GM13977 (cell line): ENCODE measurements around the gene PPP1CA.

Experiments used
- DNase-seq: peaks from one replicate; pipeline ENCODE4 v3.0.0; 2012; ENCODE audit warnings: low spot score
- in situ Hi-C: fragments of 300-500 bp; cut with MboI; formaldehyde crosslinking; loops from one replicate; pipeline ENCODE4 v1.12.0; 2022; ENCODE audit warnings: low sequenced_read_pairs, low pct_unique_long_range_greater_than_20kb, mixed read lengths, inconsistent platforms; ENCODE audit not compliant: unreplicated experiment
- TF ChIP-seq, protein P1 (sequence below): IDR thresholded peaks from 2 replicates; pipeline ENCODE4 v1.5.1; 2012; ENCODE audit warnings: mild to moderate bottlenecking, control low read depth; ENCODE audit not compliant: insufficient read depth; ENCODE audit errors: extremely low read depth, missing control alignments

Gene PPP1CA

DNA sequence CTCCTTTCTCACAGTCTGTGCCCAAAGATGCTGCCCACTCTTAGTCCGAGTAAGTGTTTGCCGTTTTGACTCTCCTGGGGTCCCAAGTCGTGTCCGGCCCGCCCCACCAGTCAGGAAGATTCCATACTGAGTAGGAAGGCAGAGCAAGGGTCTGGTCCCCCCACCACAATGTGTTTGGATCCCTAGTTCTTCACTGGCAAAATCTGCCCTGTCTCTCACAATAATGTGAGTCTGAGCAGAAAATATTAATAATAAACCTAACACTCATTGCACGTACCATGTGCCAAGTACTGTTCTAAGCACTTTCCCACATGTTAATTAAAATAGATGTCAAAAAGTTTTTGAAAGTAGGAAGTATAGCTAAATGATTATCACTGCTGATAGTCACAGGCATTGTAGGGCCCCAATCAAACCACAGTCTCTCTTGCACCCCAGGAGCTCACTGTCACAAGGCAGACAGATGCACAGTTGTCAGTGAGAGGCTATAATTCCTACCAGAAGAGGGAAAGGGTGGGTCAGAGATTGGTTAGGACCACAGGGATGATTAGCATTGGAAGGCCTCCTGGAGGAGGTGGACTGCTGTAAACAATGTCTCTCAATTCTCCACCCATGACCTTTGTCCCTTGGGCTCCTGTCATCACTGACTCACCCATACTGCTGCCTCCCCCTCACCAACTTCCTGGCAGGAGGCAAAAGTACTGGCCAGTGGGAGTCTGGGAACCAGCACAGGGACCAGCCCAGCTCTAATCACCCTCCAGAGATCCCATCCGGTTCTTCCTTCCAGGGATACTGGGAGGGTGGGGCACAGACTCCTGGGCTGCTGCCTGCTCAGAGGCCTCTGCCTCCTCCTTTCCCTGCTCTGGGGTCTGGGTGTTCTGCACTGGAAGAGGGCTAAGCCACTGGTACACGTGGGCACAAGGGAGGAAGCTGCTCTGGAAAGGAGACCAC, 47.3 kb downstream of the PPP1CA start:
- peak; percentile 38 for DNase-seq
- in situ Hi-C loops = no loop called here
- TF ChIP-seq, protein P1, sequence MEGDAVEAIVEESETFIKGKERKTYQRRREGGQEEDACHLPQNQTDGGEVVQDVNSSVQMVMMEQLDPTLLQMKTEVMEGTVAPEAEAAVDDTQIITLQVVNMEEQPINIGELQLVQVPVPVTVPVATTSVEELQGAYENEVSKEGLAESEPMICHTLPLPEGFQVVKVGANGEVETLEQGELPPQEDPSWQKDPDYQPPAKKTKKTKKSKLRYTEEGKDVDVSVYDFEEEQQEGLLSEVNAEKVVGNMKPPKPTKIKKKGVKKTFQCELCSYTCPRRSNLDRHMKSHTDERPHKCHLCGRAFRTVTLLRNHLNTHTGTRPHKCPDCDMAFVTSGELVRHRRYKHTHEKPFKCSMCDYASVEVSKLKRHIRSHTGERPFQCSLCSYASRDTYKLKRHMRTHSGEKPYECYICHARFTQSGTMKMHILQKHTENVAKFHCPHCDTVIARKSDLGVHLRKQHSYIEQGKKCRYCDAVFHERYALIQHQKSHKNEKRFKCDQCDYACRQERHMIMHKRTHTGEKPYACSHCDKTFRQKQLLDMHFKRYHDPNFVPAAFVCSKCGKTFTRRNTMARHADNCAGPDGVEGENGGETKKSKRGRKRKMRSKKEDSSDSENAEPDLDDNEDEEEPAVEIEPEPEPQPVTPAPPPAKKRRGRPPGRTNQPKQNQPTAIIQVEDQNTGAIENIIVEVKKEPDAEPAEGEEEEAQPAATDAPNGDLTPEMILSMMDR = no peak

DNA sequence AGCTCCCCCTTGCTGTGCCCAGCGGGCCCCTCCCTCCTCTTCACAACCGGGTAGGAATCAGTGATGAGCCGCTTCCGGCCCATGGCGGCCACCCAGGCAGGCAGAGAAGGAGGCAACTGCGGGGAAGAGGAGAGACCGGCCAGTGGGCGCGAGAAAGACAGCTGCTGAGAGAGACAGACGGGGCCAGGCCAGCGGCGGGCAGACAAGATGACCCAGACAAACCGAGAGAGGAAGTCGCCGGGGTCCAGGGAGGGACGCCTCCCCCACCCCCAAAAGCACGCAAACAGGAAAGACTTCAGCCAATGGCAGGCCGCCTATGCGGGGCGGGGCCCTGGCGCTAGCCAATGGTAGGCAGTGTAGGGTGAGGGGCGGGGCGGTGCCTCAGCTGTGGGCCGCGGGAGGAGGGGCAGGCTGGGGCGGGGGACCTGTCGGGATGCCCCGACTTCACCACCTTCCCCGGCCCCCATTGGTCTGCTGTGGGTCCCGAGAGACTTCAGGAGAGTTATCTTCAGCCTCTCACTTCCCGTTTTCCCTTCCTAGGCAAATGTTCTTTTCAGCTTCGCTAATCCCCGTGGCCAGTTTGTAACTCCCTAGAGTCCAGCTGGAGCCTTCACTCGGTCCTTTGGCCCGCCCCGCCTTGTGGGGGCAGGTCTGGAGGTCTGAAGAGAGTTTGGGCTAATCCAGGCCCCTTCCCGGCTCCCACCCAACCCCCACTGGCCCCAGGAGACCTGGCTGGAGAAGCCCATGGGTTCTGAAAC, 48.2 kb downstream of the PPP1CA start, which contains the start of gene POLD4:
POLD4 (minus strand) TSS at position 230 of the 758 bp plus-strand sequence; CDS start at position 83, 147 bp downstream.
- in situ Hi-C loops = no loop called here

DNA sequence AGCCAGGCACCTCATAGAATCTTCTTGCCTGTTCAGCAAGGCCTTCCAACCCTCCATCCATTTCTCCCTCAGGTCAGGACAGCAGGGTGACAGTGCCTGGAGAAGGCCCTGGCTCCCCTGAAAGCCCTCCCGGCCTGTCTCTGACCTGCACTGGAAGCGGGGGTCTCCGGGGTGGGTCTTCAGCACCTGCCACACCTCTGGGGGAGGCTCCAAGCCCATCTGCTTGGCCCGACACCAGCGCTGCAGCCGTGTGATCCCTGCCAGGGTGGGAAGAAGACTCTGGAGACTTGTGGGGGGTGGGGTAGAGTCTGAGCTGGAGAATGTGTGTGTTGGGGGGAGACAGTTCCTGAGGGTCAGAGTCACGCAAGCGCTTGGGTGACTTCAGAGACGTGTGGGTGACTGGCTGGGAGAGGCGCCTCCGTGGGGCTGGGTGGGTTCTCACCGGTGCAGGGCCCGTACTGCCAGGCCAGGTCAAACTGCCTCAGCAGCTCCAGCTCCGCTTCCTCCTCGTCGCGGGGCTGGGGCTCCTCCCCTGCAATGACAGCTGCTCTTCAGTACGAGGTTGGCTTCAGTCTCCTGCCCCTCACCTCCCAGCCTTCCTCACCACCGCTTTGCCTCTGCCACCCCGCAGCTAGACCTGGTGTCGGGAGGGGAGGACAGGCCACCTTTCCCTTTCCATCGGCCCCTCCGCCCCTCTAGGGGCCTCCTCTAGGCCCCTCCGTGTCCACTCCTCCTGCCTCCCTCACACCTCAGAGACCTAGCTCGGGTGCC, 48.9 kb downstream of the PPP1CA start:
- peak; percentile 60 for DNase-seq
- in situ Hi-C loops = no loop called here
- TF ChIP-seq, protein P1 = no peak

More for the DNA sequence above, 48.2 kb downstream of the PPP1CA start, which contains the start of gene POLD4:
- DNase-seq = peak; percentile 96
- TF ChIP-seq, protein P1 = no peak

DNA sequence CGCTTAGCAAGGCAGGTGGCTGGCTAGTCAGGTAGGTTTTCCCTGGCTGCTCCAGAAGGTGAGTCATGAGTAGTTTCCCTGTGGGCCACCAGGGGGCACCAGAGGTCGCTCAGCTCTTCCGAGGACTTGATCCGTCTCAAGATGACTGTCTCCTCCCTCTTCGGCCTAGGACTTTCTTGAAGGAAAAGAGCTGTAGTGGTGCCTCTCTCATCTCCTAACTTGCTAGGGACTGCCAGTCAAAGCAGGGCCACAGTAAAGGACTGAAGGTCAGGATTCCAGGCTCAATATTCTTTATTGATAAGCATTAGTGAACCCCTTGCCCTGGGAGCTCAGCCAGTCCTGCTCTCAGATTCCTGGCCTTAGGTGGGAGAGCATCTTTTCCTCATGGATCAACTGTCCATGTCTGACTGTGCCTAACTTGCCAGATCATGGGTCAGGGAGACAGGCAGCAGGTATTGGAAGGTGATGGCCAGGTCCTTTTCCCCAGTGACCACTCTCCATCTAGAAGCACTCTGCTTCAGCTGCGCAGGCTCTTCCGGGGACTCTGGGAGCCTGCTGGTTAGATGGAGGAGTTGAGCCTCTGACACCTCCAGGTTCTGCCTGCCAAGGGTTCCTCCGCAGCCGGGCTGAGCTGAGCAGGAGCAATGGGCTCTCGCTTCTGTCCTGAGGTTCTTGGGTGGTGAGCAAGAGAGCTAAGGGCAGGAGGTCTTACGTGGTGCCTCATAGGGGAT, 50.2 kb downstream of the PPP1CA start:
- peak; percentile 76 for DNase-seq
- in situ Hi-C loops = no loop called here
- TF ChIP-seq, protein P1 = peak; percentile 91

DNA sequence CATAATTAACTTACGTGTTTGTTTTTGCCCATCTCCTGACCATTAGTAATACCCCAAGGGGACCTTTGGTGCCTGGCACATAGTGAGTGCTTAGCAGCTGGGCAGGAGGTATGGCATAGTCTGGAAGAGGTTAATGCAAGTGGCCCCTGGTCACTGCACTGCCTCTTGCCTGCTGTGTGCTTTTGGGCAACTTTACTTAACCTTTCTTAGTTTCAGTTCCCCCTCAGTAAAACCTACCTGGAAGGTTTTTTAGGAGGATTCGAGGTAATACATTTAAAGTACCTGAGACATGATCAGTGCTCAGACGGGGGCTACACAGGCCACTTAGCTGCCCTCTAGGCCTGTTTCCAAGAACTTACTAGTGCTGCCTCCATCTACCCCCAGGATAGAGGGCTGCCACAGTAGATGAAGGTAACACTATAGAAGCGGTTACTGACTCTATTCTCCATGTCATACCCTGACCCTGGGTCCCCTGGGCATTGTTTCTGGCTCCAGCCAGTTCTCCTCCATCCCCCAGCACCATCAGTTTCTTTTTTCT, 51.7 kb downstream of the PPP1CA start:
- TF ChIP-seq, protein P1 = no peak
- in situ Hi-C loops = no loop called here
- DNase-seq = no peak
